ENCODE results near the gene ACAT2. TPM values are rescaled to one million over a fixed set of nuclear protein-coding genes. Genes with fewer than 3 reads are reported as not detected.

Gene ACAT2
- total RNA-seq, 1 donor from 2014 or later = 5.2 TPM

- H3K36me3 ChIP-seq (ENCODE audit: control insufficient read depth in 3 of 3, insufficient read depth in 3 of 3, low read length in 3 of 3) = no peaks in the 10 kb centered on the region
- no peaks in the 10 kb centered on the region for H3K9me3 ChIP-seq (ENCODE audit: control insufficient read depth in 3 of 3, low read length in 3 of 3)
- H3K27ac ChIP-seq (ENCODE audit: low read depth, low read length) = no peak overlapping the region
- no peak overlapping the region for H3K9ac ChIP-seq (ENCODE audit: low read depth in 1 of 3, low read length in 3 of 3)
- H3K4me1 ChIP-seq (ENCODE audit: control insufficient read depth in 3 of 3, insufficient read depth in 3 of 3, low read length in 3 of 3) = peaks cover 7 to 22% (median 13%) of the 10 kb centered on the region in 3 donors
- H3K4me3 ChIP-seq (ENCODE audit: low read length in 3 of 3) = no peak overlapping the region
- H3K27me3 ChIP-seq (ENCODE audit: control insufficient read depth in 3 of 3, insufficient read depth in 3 of 3, low read length in 3 of 3) = peaks cover 0 to 6% (median 0%) of the 10 kb centered on the region in 3 donors
These were observed 66.2 kb downstream of the ACAT2 start for GRCh38 chr6:159828074-159828473.

Small RNA genes within 50 kb of the gene (small RNA-seq; reads per million reads assigned to genes)
- not detected for gene RNU4ATAC18P
- 20.6 reads per million, percentile 94 among the genes with 10 or more reads in this experiment for gene SNORA20
- gene SNORA29 = not detected

Other genes starting within 250 kb of the ACAT2 start
- 28.7 TPM for gene SOD2, start 68.8 kb upstream of the ACAT2 start, total RNA-seq
- 64.7 TPM for gene WTAP, start 34.5 kb upstream of the ACAT2 start, total RNA-seq
- 203 TPM for gene TCP1, start 27.6 kb downstream of the ACAT2 start, total RNA-seq
- 81.4 TPM for gene MRPL18, start 28.4 kb downstream of the ACAT2 start, total RNA-seq
- not detected for gene PNLDC1, start 38.2 kb downstream of the ACAT2 start, total RNA-seq
- gene MAS1, start 128.9 kb downstream of the ACAT2 start, total RNA-seq = under 0.01 TPM
- gene IGF2R, start 207.0 kb downstream of the ACAT2 start, total RNA-seq = 161 TPM